K562 (cell line): ENCODE measurements around the gene MBD5. TPM values are rescaled to one million over a fixed set of nuclear protein-coding genes. Genes with fewer than 3 reads are reported as not detected.

Experiments
- CHD1 ChIP-seq: fragments of 200-600 bp; sonication (generic); IDR thresholded peaks from one replicate; pipeline ENCODE4 v1.6.1; 2012; ENCODE audit warnings: mild to moderate bottlenecking, moderate library complexity, low read length, inconsistent platforms
- E2F4 ChIP-seq: sonication (generic); formaldehyde crosslinking; IDR thresholded peaks from 2 replicates; pipeline ENCODE4 v1.8.0; 2022; ENCODE audit warnings: mild to moderate bottlenecking, low read depth, missing genetic modification reagents
- JUNB ChIP-seq: fragments of 450-650 bp; formaldehyde crosslinking; conservative IDR thresholded peaks from 2 replicates; pipeline ENCODE4 v1.4.0; 2020; ENCODE audit warnings: mild to moderate bottlenecking
- KAT2B ChIP-seq: IDR thresholded peaks from one replicate; pipeline ENCODE4 v1.6.1; 2012; ENCODE audit warnings: low read depth, mild to moderate bottlenecking, control low read depth, inconsistent platforms, low read length, moderate library complexity
- MNT ChIP-seq, 2 experiments: fragments of 450-650 bp; conservative IDR thresholded peaks; 2 replicates each; pipeline ENCODE4 v1.6.1; 2017; ENCODE audit warnings: mild to moderate bottlenecking in 2 of 2, moderate library complexity in 2 of 2
- TFE3 ChIP-seq: fragments of 450-650 bp; formaldehyde crosslinking; IDR thresholded peaks from 2 replicates; pipeline ENCODE4 v1.4.0; 2020; ENCODE audit warnings: mild to moderate bottlenecking, mixed read lengths
- polyA plus RNA-seq, 8 experiments: library from polyadenylated mRNA; depleted of rRNA in 4 of 8; stranded (reverse) in 5 of 8; unstranded in 3 of 8; fragments of >200 nt; fragmentation: Nextera tagmentation in 2 of 8; fragmentation: Illumina TruSeq in 1 of 8; extraction: Ambion mirVana in 2 of 8; extraction: Trizol in 1 of 8; gene quantifications; 2 replicates each; pipeline versions ENCODE4 v1.2.1 to v1.2.3, GENCODE V29; 2011 to 2014; ENCODE audit warnings: inconsistent platforms in 1 of 8, missing spikeins in 1 of 8
- total RNA-seq, 7 experiments: library from RNA; depleted of rRNA in 6 of 7; stranded (reverse); fragments of >200 nt in 6 of 7; fragmentation: Illumina TruSeq in 2 of 7; extraction: Trizol in 2 of 7; gene quantifications; 2 replicates each; pipeline versions ENCODE4 v1.2.1 to v1.2.3, GENCODE V29; 2011 to 2021; ENCODE audit warnings: low replicate concordance in 1 of 7
- TF ChIP-seq, protein P1 (sequence below): sonication (generic); formaldehyde crosslinking; IDR thresholded peaks from 2 replicates; pipeline ENCODE4 v1.8.0; 2023; ENCODE audit warnings: missing genetic modification reagents, mild to moderate bottlenecking, borderline replicate concordance
- TF ChIP-seq, protein P2 (sequence below): fragments of 250-450 bp; sonication (Bioruptor Pico); IDR thresholded peaks from 2 replicates; pipeline ENCODE4 v1.8.0; 2022; ENCODE audit warnings: moderate library complexity, mild to moderate bottlenecking, inconsistent platforms

The MBD5 gene
- total and polyA plus RNA-seq, 9 of the 15 experiments (the other 6 are each of a cell fraction or from before 2014, with no cell fraction given) = 3.4 to 14.5 (median 9.0) TPM

DNA sequence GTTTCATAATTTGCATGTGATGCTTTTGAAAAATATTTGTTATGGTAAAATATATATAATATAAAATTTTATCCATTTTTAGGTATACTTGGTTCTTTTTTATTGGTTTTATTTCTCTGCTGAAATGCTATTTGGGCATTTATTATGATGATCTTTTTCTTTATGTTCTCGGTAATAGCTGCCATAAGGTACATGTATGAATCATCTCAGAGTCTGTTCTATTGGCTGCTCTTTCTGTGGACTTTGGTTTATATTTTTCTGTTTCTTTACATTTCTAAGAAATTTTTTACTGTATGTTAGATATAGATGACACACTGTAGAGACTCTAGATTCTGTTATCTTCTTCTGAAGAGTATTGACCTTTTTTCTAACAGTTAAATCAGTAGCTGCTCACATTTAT is 219.9 kb downstream of the MBD5 start (continued):
- TF ChIP-seq MNT (conservative IDR thresholded peaks at IDR 0.05) = no peak
- TF ChIP-seq, protein P1, sequence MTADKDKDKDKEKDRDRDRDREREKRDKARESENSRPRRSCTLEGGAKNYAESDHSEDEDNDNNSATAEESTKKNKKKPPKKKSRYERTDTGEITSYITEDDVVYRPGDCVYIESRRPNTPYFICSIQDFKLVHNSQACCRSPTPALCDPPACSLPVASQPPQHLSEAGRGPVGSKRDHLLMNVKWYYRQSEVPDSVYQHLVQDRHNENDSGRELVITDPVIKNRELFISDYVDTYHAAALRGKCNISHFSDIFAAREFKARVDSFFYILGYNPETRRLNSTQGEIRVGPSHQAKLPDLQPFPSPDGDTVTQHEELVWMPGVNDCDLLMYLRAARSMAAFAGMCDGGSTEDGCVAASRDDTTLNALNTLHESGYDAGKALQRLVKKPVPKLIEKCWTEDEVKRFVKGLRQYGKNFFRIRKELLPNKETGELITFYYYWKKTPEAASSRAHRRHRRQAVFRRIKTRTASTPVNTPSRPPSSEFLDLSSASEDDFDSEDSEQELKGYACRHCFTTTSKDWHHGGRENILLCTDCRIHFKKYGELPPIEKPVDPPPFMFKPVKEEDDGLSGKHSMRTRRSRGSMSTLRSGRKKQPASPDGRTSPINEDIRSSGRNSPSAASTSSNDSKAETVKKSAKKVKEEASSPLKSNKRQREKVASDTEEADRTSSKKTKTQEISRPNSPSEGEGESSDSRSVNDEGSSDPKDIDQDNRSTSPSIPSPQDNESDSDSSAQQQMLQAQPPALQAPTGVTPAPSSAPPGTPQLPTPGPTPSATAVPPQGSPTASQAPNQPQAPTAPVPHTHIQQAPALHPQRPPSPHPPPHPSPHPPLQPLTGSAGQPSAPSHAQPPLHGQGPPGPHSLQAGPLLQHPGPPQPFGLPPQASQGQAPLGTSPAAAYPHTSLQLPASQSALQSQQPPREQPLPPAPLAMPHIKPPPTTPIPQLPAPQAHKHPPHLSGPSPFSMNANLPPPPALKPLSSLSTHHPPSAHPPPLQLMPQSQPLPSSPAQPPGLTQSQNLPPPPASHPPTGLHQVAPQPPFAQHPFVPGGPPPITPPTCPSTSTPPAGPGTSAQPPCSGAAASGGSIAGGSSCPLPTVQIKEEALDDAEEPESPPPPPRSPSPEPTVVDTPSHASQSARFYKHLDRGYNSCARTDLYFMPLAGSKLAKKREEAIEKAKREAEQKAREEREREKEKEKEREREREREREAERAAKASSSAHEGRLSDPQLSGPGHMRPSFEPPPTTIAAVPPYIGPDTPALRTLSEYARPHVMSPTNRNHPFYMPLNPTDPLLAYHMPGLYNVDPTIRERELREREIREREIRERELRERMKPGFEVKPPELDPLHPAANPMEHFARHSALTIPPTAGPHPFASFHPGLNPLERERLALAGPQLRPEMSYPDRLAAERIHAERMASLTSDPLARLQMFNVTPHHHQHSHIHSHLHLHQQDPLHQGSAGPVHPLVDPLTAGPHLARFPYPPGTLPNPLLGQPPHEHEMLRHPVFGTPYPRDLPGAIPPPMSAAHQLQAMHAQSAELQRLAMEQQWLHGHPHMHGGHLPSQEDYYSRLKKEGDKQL (CRISPR knock-in tag) = no peak
- TF ChIP-seq, protein P2, sequence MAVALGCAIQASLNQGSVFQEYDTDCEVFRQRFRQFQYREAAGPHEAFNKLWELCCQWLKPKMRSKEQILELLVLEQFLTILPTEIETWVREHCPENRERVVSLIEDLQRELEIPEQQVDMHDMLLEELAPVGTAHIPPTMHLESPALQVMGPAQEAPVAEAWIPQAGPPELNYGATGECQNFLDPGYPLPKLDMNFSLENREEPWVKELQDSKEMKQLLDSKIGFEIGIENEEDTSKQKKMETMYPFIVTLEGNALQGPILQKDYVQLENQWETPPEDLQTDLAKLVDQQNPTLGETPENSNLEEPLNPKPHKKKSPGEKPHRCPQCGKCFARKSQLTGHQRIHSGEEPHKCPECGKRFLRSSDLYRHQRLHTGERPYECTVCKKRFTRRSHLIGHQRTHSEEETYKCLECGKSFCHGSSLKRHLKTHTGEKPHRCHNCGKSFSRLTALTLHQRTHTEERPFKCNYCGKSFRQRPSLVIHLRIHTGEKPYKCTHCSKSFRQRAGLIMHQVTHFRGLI (CRISPR knock-in tag) = no peak
- TF ChIP-seq CHD1 = no peak
- TF ChIP-seq TFE3 (CRISPR knock-in tag) = no peak
- TF ChIP-seq KAT2B = no peak
- no peak for TF ChIP-seq E2F4
- no peak for TF ChIP-seq JUNB (CRISPR knock-in tag)
